Measurements from ENCODE around the gene MAML1.
"Not testable (repeated sequence)": the region's sequence is repeated elsewhere in the genome, so short reads cannot be mapped to it uniquely, and the experiment has no call there.

MAML1 gene

GRCh38 chr5:179732412-179732917 is at the start of gene MAML1:
MAML1 (plus strand) TSS chr5:179732822; CDS start chr5:179733113, 291 bp downstream.
- DNase-seq: peak; percentile 97

GRCh38 chr5:179689212-179689611 is 43.4 kb upstream of the MAML1 start:
- DNase-seq: not testable (repeated sequence)

- no peak for DNase-seq
These were observed 38.1 kb upstream of the MAML1 start for GRCh38 chr5:179694561-179694960.

GRCh38 chr5:179696603-179697002 is 36.0 kb upstream of the MAML1 start:
- DNase-seq: no peak

- no peak for DNase-seq
These were observed 35.5 kb upstream of the MAML1 start for GRCh38 chr5:179697108-179697507.

- DNase-seq: not testable (repeated sequence)
These were observed 35.1 kb upstream of the MAML1 start for GRCh38 chr5:179697543-179697942.

GRCh38 chr5:179697993-179698934 is 34.4 kb upstream of the MAML1 start:
- peak; percentile 94 for DNase-seq

GRCh38 chr5:179698935-179699615 is 33.5 kb upstream of the MAML1 start, which contains the start of gene CANX:
CANX (plus strand) TSS chr5:179698967; CDS start chr5:179705682, 6,715 bp downstream.
- no peak for DNase-seq

- no peak for DNase-seq
These were observed 32.9 kb upstream of the MAML1 start for GRCh38 chr5:179699616-179700237.

GRCh38 chr5:179700401-179700918 is 32.2 kb upstream of the MAML1 start:
- DNase-seq: no peak

- no peak for DNase-seq
These were observed 16.3 kb upstream of the MAML1 start for GRCh38 chr5:179716286-179716685.

- no peak for DNase-seq
These were observed 12.4 kb upstream of the MAML1 start for GRCh38 chr5:179720222-179720621.

- no peak for DNase-seq
These were observed 8.5 kb upstream of the MAML1 start for GRCh38 chr5:179724163-179724562.

GRCh38 chr5:179727106-179727505 is 5.5 kb upstream of the MAML1 start:
- no peak for DNase-seq

- no peak for DNase-seq
These were observed 3.3 kb upstream of the MAML1 start for GRCh38 chr5:179729303-179729702.

- no peak for DNase-seq
These were observed 2.9 kb upstream of the MAML1 start for GRCh38 chr5:179729727-179730126.

GRCh38 chr5:179730356-179730755 is 2.3 kb upstream of the MAML1 start:
- no peak for DNase-seq

- DNase-seq: no peak
These were observed 1.8 kb upstream of the MAML1 start for GRCh38 chr5:179730852-179731251.

- no peak for DNase-seq
These were observed 721 bp upstream of the MAML1 start for GRCh38 chr5:179731791-179732411.

GRCh38 chr5:179732918-179733771 is 523 bp downstream of the MAML1 start:
- no peak for DNase-seq

- no peak for DNase-seq
These were observed 1.1 kb downstream of the MAML1 start for GRCh38 chr5:179733772-179734126.

All from NCI-H1694 (cell line).